ENCODE data around the gene RBM47.
"Not testable (repeated sequence)": the region's sequence is repeated elsewhere in the genome, so short reads cannot be mapped to it uniquely, and the experiment has no call there.

RBM47 gene

GRCh38 chr4:40412866-40413795, 216.5 kb downstream of the RBM47 start:
- no peak overlapping the region for H3K4me3 Mint-ChIP-seq
- peaks cover 2% of the 10 kb centered on the region for H3K4me1 Mint-ChIP-seq (ENCODE audit: low read depth)
- peaks cover 3% of the 10 kb centered on the region for H3K27me3 Mint-ChIP-seq
- peaks cover under 1% of the 10 kb centered on the region for H3K9me3 Mint-ChIP-seq
- intact Hi-C loops (cut with micrococcal nuclease): no loop called here
- H3K27ac Mint-ChIP-seq: no peak overlapping the region
- H3K36me3 Mint-ChIP-seq (ENCODE audit: low read depth): no peaks in the 10 kb centered on the region

- Mint-ChIP-seq H3K4me1 (ENCODE audit: low read depth) (no peaks in the 10 kb centered on the region), H3K9me3 (peaks cover 8% of the 10 kb centered on the region)
- intact Hi-C loops (cut with micrococcal nuclease): no loop called here
Measured at GRCh38 chr4:40412388-40412787, 217.3 kb downstream of the RBM47 start.

GRCh38 chr4:40409835-40410234, 219.8 kb downstream of the RBM47 start:
- H3K4me1 Mint-ChIP-seq (ENCODE audit: low read depth): peaks cover 5% of the 10 kb centered on the region
- peaks cover 19% of the 10 kb centered on the region for H3K9me3 Mint-ChIP-seq
- intact Hi-C loops (cut with micrococcal nuclease): no loop called here
- H3K27me3 Mint-ChIP-seq: peaks cover under 1% of the 10 kb centered on the region
- no peak overlapping the region for H3K27ac Mint-ChIP-seq
- no peaks in the 10 kb centered on the region for H3K36me3 Mint-ChIP-seq (ENCODE audit: low read depth)
- no peak overlapping the region for H3K4me3 Mint-ChIP-seq

More at GRCh38 chr4:40412388-40412787, 217.3 kb downstream of the RBM47 start:
- no peak overlapping the region for H3K27ac Mint-ChIP-seq
- peaks cover 3% of the 10 kb centered on the region for H3K27me3 Mint-ChIP-seq
- H3K36me3 Mint-ChIP-seq (ENCODE audit: low read depth): no peaks in the 10 kb centered on the region
- no peak overlapping the region for H3K4me3 Mint-ChIP-seq

GRCh38 chr4:40407468-40407867, 222.2 kb downstream of the RBM47 start:
- H3K9me3 Mint-ChIP-seq: peaks cover 19% of the 10 kb centered on the region
- H3K36me3 Mint-ChIP-seq (ENCODE audit: low read depth); H3K27ac Mint-ChIP-seq; intact Hi-C loops (cut with micrococcal nuclease); H3K4me3 Mint-ChIP-seq; H3K27me3 Mint-ChIP-seq; H3K4me1 Mint-ChIP-seq (ENCODE audit: low read depth): not testable (repeated sequence)

- H3K27ac Mint-ChIP-seq: no peak overlapping the region
- intact Hi-C loops (cut with micrococcal nuclease): no loop called here
- H3K9me3 Mint-ChIP-seq: peaks cover 19% of the 10 kb centered on the region
- H3K4me1 Mint-ChIP-seq (ENCODE audit: low read depth): peaks cover 5% of the 10 kb centered on the region
- no peaks in the 10 kb centered on the region for H3K36me3 Mint-ChIP-seq (ENCODE audit: low read depth)
- no peaks in the 10 kb centered on the region for H3K27me3 Mint-ChIP-seq
- H3K4me3 Mint-ChIP-seq: no peak overlapping the region
Measured at GRCh38 chr4:40406340-40406739, 223.3 kb downstream of the RBM47 start.

GRCh38 chr4:40405193-40405592, 224.5 kb downstream of the RBM47 start:
- Mint-ChIP-seq H3K9me3 (peaks cover 19% of the 10 kb centered on the region), H3K4me3 (no peak overlapping the region), H3K27ac (no peak overlapping the region), H3K4me1 (ENCODE audit: low read depth) (peaks cover 5% of the 10 kb centered on the region), H3K27me3 (no peaks in the 10 kb centered on the region), H3K36me3 (ENCODE audit: low read depth) (no peaks in the 10 kb centered on the region)
- intact Hi-C loops (cut with micrococcal nuclease): no loop called here

GRCh38 chr4:40403081-40403480, 226.6 kb downstream of the RBM47 start:
- H3K4me1 Mint-ChIP-seq (ENCODE audit: low read depth): peaks cover 17% of the 10 kb centered on the region
- H3K4me3 Mint-ChIP-seq: no peak overlapping the region
- no peaks in the 10 kb centered on the region for H3K27me3 Mint-ChIP-seq
- H3K9me3 Mint-ChIP-seq: peaks cover 18% of the 10 kb centered on the region
- H3K36me3 Mint-ChIP-seq (ENCODE audit: low read depth): no peaks in the 10 kb centered on the region
- no peak overlapping the region for H3K27ac Mint-ChIP-seq
- intact Hi-C loops (cut with micrococcal nuclease): no loop called here

GRCh38 chr4:40402556-40402955, 227.1 kb downstream of the RBM47 start:
- H3K4me3 Mint-ChIP-seq: no peak overlapping the region
- no peaks in the 10 kb centered on the region for H3K36me3 Mint-ChIP-seq (ENCODE audit: low read depth)
- H3K27me3 Mint-ChIP-seq: no peaks in the 10 kb centered on the region
- intact Hi-C loops (cut with micrococcal nuclease): no loop called here
- no peak overlapping the region for H3K27ac Mint-ChIP-seq
- peaks cover 18% of the 10 kb centered on the region for H3K4me1 Mint-ChIP-seq (ENCODE audit: low read depth)
- peaks cover 13% of the 10 kb centered on the region for H3K9me3 Mint-ChIP-seq

GRCh38 chr4:40401631-40402030, 228.0 kb downstream of the RBM47 start:
- Mint-ChIP-seq H3K4me3 (no peak overlapping the region), H3K9me3 (peaks cover 4% of the 10 kb centered on the region), H3K27ac (no peak overlapping the region), H3K36me3 (ENCODE audit: low read depth) (no peaks in the 10 kb centered on the region), H3K4me1 (ENCODE audit: low read depth) (peaks cover 18% of the 10 kb centered on the region), H3K27me3 (no peaks in the 10 kb centered on the region)
- intact Hi-C loops (cut with micrococcal nuclease): no loop called here

GRCh38 chr4:40401096-40401495, 228.6 kb downstream of the RBM47 start:
- intact Hi-C loops (cut with micrococcal nuclease): no loop called here
- no peak overlapping the region for H3K27ac Mint-ChIP-seq
- H3K36me3 Mint-ChIP-seq (ENCODE audit: low read depth): no peaks in the 10 kb centered on the region

GRCh38 chr4:40399578-40399977, 230.1 kb downstream of the RBM47 start:
- no peaks in the 10 kb centered on the region for H3K27me3 Mint-ChIP-seq
- no peaks in the 10 kb centered on the region for H3K9me3 Mint-ChIP-seq
- no peak overlapping the region for H3K4me3 Mint-ChIP-seq
- intact Hi-C loops (cut with micrococcal nuclease): no loop called here
- H3K4me1 Mint-ChIP-seq (ENCODE audit: low read depth): peaks cover 15% of the 10 kb centered on the region
- no peak overlapping the region for H3K27ac Mint-ChIP-seq
- H3K36me3 Mint-ChIP-seq (ENCODE audit: low read depth): no peaks in the 10 kb centered on the region

More at GRCh38 chr4:40401096-40401495, 228.6 kb downstream of the RBM47 start:
- H3K4me1 Mint-ChIP-seq (ENCODE audit: low read depth): peaks cover 18% of the 10 kb centered on the region
- H3K27me3 Mint-ChIP-seq: no peaks in the 10 kb centered on the region
- H3K9me3 Mint-ChIP-seq: no peaks in the 10 kb centered on the region
- no peak overlapping the region for H3K4me3 Mint-ChIP-seq

GRCh38 chr4:40395908-40396793, 233.5 kb downstream of the RBM47 start:
- H3K4me3 Mint-ChIP-seq: no peak overlapping the region
- intact Hi-C loops (cut with micrococcal nuclease): no loop called here
- no peak overlapping the region for H3K27ac Mint-ChIP-seq

GRCh38 chr4:40395166-40395900, 234.3 kb downstream of the RBM47 start:
- no peak overlapping the region for H3K4me3 Mint-ChIP-seq
- H3K4me1 Mint-ChIP-seq (ENCODE audit: low read depth): peaks cover 20% of the 10 kb centered on the region
- H3K9me3 Mint-ChIP-seq: no peaks in the 10 kb centered on the region
- intact Hi-C loops (cut with micrococcal nuclease): no loop called here
- no peaks in the 10 kb centered on the region for H3K36me3 Mint-ChIP-seq (ENCODE audit: low read depth)
- H3K27me3 Mint-ChIP-seq: no peaks in the 10 kb centered on the region
- no peak overlapping the region for H3K27ac Mint-ChIP-seq

More at GRCh38 chr4:40395908-40396793, 233.5 kb downstream of the RBM47 start:
- H3K36me3 Mint-ChIP-seq (ENCODE audit: low read depth): no peaks in the 10 kb centered on the region
- H3K9me3 Mint-ChIP-seq: no peaks in the 10 kb centered on the region
- peaks cover 20% of the 10 kb centered on the region for H3K4me1 Mint-ChIP-seq (ENCODE audit: low read depth)
- no peaks in the 10 kb centered on the region for H3K27me3 Mint-ChIP-seq
